IMR-90 (cell line): ENCODE data around the gene ASIC2.

ENCODE experiments used
- CTCF ChIP-seq: conservative IDR thresholded peaks from 2 replicates; pipeline ENCODE4 v1.5.1; 2012; ENCODE audit warnings: mild to moderate bottlenecking, low read depth, low read length, improper control_type of control experiment
- RAD21 ChIP-seq: IDR thresholded peaks from 2 replicates; pipeline ENCODE4 v1.6.1; 2012; ENCODE audit warnings: low read length, improper control_type of control experiment
- USF2 ChIP-seq: fragments of 150-350 bp; IDR thresholded peaks from 2 replicates; pipeline ENCODE4 v1.6.1; 2017; ENCODE audit warnings: mild to moderate bottlenecking, antibody characterized with exemption, low read length, low read depth

- TF ChIP-seq RAD21, result no peak
- TF ChIP-seq CTCF, result no peak
- TF ChIP-seq USF2, result no peak
Measured at GRCh38 chr17:33109336-33110072, 183.6 kb downstream of the ASIC2 start.
